ENCODE data around the gene SPIN2A. TPM values are rescaled to one million over a fixed set of nuclear protein-coding genes. Genes with fewer than 3 reads are reported as not detected.
A peak's percentile ranks its signal among the peaks of the same experiment; 100 is the strongest.

Gene SPIN2A
- total and polyA plus RNA-seq, 2 of the 8 experiments (the other 6 are each of a cell fraction or from before 2014, with no cell fraction given) = 3.2 to 4.2 TPM

DNA sequence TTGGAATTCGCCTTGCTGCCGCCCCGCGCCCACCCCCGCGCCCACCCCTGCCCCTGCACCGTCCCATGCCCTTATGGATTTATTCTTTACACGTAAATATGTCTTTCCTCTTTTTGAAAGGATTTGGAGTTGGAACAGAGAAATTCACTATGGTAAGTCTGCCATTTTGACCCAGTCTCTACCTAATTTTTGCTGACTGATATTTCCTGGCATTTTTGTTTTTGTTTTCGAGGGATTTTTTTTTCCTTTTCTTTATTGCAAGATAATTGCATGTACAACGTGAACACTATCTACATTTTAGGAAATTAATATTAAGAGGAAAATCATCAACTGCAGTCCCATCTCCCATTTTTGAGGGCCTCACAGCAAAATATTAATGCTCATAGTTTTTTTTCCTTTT is 15.4 kb downstream of the SPIN2A start:
- POLR2A ChIA-PET (ENCODE audit: partially characterized antibody) = interaction anchor here (0.9 to 1.5 kb wide), 2 partner anchors 14 to 18 kb away, joined by 3 to 4 read pairs; no protein-coding TSS in a partner anchor
- FAIRE-seq = no peak
- TF ChIP-seq RNF2 (IDR thresholded peaks at IDR 0.05; ENCODE audit: borderline replicate concordance, low read depth, low read length, missing control alignments, poor library complexity, severe bottlenecking) = no peak
- no peak for TF ChIP-seq SAP30 (IDR thresholded peaks at IDR 0.05; ENCODE audit: insufficient read depth, insufficient replicate concordance, low read length)
- TF ChIP-seq RXRA (IDR thresholded peaks at IDR 0.05; ENCODE audit: insufficient read depth, low read depth, low read length) = no peak
- no peak for TF ChIP-seq CEBPB (IDR thresholded peaks at IDR 0.05; ENCODE audit: low read depth, low read length)
- TF ChIP-seq RFX5 (IDR thresholded peaks at IDR 0.05; ENCODE audit: borderline replicate concordance, low read depth, low read length) = no peak
- no peak for TF ChIP-seq SP4 (IDR thresholded peaks at IDR 0.05; ENCODE audit: low read length)
- no peak for TF ChIP-seq GTF2F1 (IDR thresholded peaks at IDR 0.05; ENCODE audit: borderline replicate concordance, low read depth, low read length)
- no peak for TF ChIP-seq BCL11A (IDR thresholded peaks at IDR 0.05; ENCODE audit: low read depth in 2 of 2, low read length in 2 of 2)
- no peak for TF ChIP-seq SRF (IDR thresholded peaks at IDR 0.05; ENCODE audit: low read depth, low read length)
- TF ChIP-seq SIX5 (IDR thresholded peaks at IDR 0.05; ENCODE audit: low read depth, low read length) = no peak
- TF ChIP-seq, protein P1, sequence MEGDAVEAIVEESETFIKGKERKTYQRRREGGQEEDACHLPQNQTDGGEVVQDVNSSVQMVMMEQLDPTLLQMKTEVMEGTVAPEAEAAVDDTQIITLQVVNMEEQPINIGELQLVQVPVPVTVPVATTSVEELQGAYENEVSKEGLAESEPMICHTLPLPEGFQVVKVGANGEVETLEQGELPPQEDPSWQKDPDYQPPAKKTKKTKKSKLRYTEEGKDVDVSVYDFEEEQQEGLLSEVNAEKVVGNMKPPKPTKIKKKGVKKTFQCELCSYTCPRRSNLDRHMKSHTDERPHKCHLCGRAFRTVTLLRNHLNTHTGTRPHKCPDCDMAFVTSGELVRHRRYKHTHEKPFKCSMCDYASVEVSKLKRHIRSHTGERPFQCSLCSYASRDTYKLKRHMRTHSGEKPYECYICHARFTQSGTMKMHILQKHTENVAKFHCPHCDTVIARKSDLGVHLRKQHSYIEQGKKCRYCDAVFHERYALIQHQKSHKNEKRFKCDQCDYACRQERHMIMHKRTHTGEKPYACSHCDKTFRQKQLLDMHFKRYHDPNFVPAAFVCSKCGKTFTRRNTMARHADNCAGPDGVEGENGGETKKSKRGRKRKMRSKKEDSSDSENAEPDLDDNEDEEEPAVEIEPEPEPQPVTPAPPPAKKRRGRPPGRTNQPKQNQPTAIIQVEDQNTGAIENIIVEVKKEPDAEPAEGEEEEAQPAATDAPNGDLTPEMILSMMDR (IDR thresholded peaks at IDR 0.05; ENCODE audit: control extremely low read depth in 1 of 3, insufficient read depth in 1 of 3, low read depth in 1 of 3, low read length in 3 of 3) = no peak
- TF ChIP-seq TAF1 (IDR thresholded peaks at IDR 0.05; ENCODE audit: low read depth, low read length) = no peak

More for the DNA sequence above, 15.4 kb downstream of the SPIN2A start:
- Histone ChIP-seq H2BK20ac (ENCODE audit: low read length) (no peak overlapping the region), H2AFZ (ENCODE audit: low read length) (no peak overlapping the region), H3K79me1 (ENCODE audit: low read depth, low read length) (no peaks in the 10 kb centered on the region), H3K79me2 (ENCODE audit: control insufficient read depth in 1 of 2, insufficient read depth in 2 of 2, low read length in 2 of 2) (peaks cover 0 to 7% of the 10 kb centered on the region in 2 experiments; a peak in 2 of 4 replicates), H4K5ac (ENCODE audit: insufficient read length, low read depth, low read length) (no peak overlapping the region), H2AK5ac (ENCODE audit: low read depth, low read length) (no peak overlapping the region), H3K27ac (ENCODE audit: low read depth, low read length) (no peak overlapping the region), H3K56ac (replicated peaks; ENCODE audit: insufficient read length, low read depth, low read length) (no peak overlapping the region), H2BK120ac (replicated peaks; ENCODE audit: low read depth, low read length) (no peak overlapping the region), H3K14ac (ENCODE audit: insufficient read length) (no peak overlapping the region), H3K27me3 (replicated peaks in 1 of 4; ENCODE audit: control insufficient read depth in 3 of 4, extremely low read depth in 1 of 4, insufficient read depth in 3 of 4, low read length in 3 of 4) (no peaks in the 10 kb centered on the region), H3K4me2 (ENCODE audit: insufficient read depth in 1 of 2, low read depth in 2 of 2, low read length in 2 of 2) (peak overlapping the region; percentile 57 to 71), H3K36me3 (ENCODE audit: control insufficient read depth in 2 of 4, insufficient read depth in 4 of 4, low read length in 3 of 4) (peaks cover 0 to 3% (median under 1%) of the 10 kb centered on the region in 4 experiments; a peak in 1 of 8 replicates), H2BK12ac (ENCODE audit: low read depth, low read length) (no peak overlapping the region), H3K9me3 (ENCODE audit: insufficient read depth in 2 of 2, low read depth in 1 of 2, low read length in 1 of 2) (no peaks in the 10 kb centered on the region), H3K4me1 (replicated peaks in 1 of 4; ENCODE audit: control insufficient read depth in 3 of 4, insufficient read depth in 4 of 4, low read length in 3 of 4) (no peaks in the 10 kb centered on the region; a peak in 1 of 7 replicates), H4K8ac (ENCODE audit: extremely low read depth, insufficient read depth, low read length) (no peak overlapping the region), H3K23me2 (ENCODE audit: low read depth, low read length) (no peaks in the 10 kb centered on the region), H3K4me3 (ENCODE audit: extremely low read depth in 1 of 4, insufficient read depth in 2 of 4, low read depth in 3 of 4, low read length in 4 of 4) (peak overlapping the region; percentile 54 to 71 (median 56); a peak in 6 of 8 replicates), H3K9ac (replicated peaks in 1 of 4; ENCODE audit: extremely low read depth in 1 of 4, low read depth in 3 of 4, low read length in 3 of 4) (no peak overlapping the region), H2BK15ac (ENCODE audit: low read length) (no peak overlapping the region), H3K4ac (replicated peaks; ENCODE audit: insufficient read length, low read depth, low read length) (no peak overlapping the region), H2BK5ac (ENCODE audit: low read depth, low read length) (no peak overlapping the region), H4K91ac (replicated peaks; ENCODE audit: insufficient read length, low read length) (no peak overlapping the region), H4K20me1 (replicated peaks in 1 of 2; ENCODE audit: control insufficient read depth in 1 of 2, insufficient read depth in 2 of 2, low read length in 2 of 2) (no peaks in the 10 kb centered on the region), H3K18ac (ENCODE audit: extremely low read depth, low read length) (no peak overlapping the region), H3K23ac (ENCODE audit: insufficient read length) (no peak overlapping the region)
- 0% methylated on average over 2 of the region's 10 CpGs; no CpG with 5 or more reads in 1 of the 2 experiments for WGBS, 2 experiments (ENCODE audit: extremely low coverage in 1 of 2, insufficient coverage in 1 of 2, insufficient read length in 1 of 2, insufficient replicate concordance in 2 of 2, low coverage in 1 of 2, low lambda C conversion rate in 2 of 2, missing lambda C conversion rate in 1 of 2)
- CTCF ChIA-PET (ENCODE audit: partially characterized antibody) = no interaction called here
- DNase-seq (ENCODE audit: low read depth in 1 of 2, low spot score in 2 of 2) = no peak

All from H1 (cell line).